Endothelial cell of umbilical vein (primary cell): Measurements from ENCODE around the gene ZNF462. TPM values are rescaled to one million over a fixed set of nuclear protein-coding genes. Genes with fewer than 3 reads are reported as not detected.

Experiments used
- BruUV-seq: library from RNA; stranded (reverse); fragments of 400-500 nt; replicated peaks from 2 replicates; lab custom pipeline; 2021; lab: Mats Ljungman, UMichigan
- CTCF ChIA-PET: fragments of 300-600, 350-600 bp; sonication (Branson Sonifier 250); formaldehyde crosslinking; loops from one replicate; lab custom pipeline; 2021; ENCODE audit warnings: antibody characterized with exemption, inconsistent platforms; lab: Charles Lee
- POLR2A ChIA-PET: fragments of 300-600, 350-600 bp; sonication (Branson Sonifier 250); formaldehyde crosslinking; loops from one replicate; lab custom pipeline; 2021; ENCODE audit warnings: antibody characterized with exemption, inconsistent platforms; lab: Charles Lee
- DNase-seq: peaks from one replicate; pipeline ENCODE4 v3.0.0-alpha.2; 2011; ENCODE audit warnings: low read depth, low spot score
- FAIRE-seq: peaks from 2 replicates; lab custom pipeline; 2011; peaks lifted over from hg19 to GRCh38; lab: Jason Lieb, UNC
- H2AFZ ChIP-seq: 2 replicates; pipeline ENCODE4 v1.6.0; 2012; ENCODE audit warnings: low read depth, low read length, control low read depth, inconsistent platforms
- H3K27ac ChIP-seq: 2 replicates; pipeline ENCODE4 v1.5.1; 2011; ENCODE audit warnings: low read depth, mild to moderate bottlenecking, control low read depth, low read length, moderate library complexity; ENCODE audit not compliant: insufficient read depth
- H3K27me3 ChIP-seq, 2 experiments: 2 replicates each; pipeline versions ENCODE4 v1.6.0 to v1.6.1; 2011; ENCODE audit warnings: low read length in 2 of 2, mixed read lengths in 1 of 2; ENCODE audit not compliant: control insufficient read depth in 2 of 2, insufficient read depth in 2 of 2
- H3K36me3 ChIP-seq, 2 experiments: 2 replicates in 1 of 2; 3 replicates in 1 of 2; pipeline ENCODE4 v1.5.1; 2011; ENCODE audit warnings: low read length in 2 of 2, mild to moderate bottlenecking in 1 of 2, moderate library complexity in 1 of 2; ENCODE audit not compliant: control insufficient read depth in 2 of 2, insufficient read depth in 2 of 2; ENCODE audit errors: extremely low read depth in 1 of 2
- H3K4me1 ChIP-seq: 3 replicates; pipeline ENCODE4 v1.5.1; 2011; ENCODE audit warnings: mild to moderate bottlenecking, low read length; ENCODE audit not compliant: control insufficient read depth, insufficient read depth; ENCODE audit errors: extremely low read depth
- H3K4me2 ChIP-seq: 2 replicates; pipeline ENCODE4 v1.6.1; 2011; ENCODE audit warnings: low read length, control low read depth, mixed read lengths; ENCODE audit not compliant: insufficient read depth
- H3K4me3 ChIP-seq, 3 experiments: fragments of 200-600 bp in 1 of 3; sonication (generic), shearing (Covaris generic) in 1 of 3; replicated peaks in 1 of 3; 2 replicates each; pipeline ENCODE4 v1.5.1; 2011 to 2016; ENCODE audit warnings: control low read depth in 3 of 3, low read length in 3 of 3, mild to moderate bottlenecking in 2 of 3, inconsistent platforms in 1 of 3, low read depth in 1 of 3, moderate library complexity in 1 of 3; ENCODE audit not compliant: insufficient read depth in 1 of 3
- H3K79me2 ChIP-seq: 2 replicates; pipeline ENCODE4 v1.6.0; 2012; ENCODE audit warnings: low read length, inconsistent platforms; ENCODE audit not compliant: control insufficient read depth, insufficient read depth
- H3K9ac ChIP-seq: replicated peaks from 2 replicates; pipeline ENCODE3; 2011; ENCODE audit warnings: low read length, control low read depth; ENCODE audit not compliant: insufficient read depth; ENCODE audit errors: extremely low read depth
- H3K9me1 ChIP-seq: replicated peaks from 3 replicates; pipeline ENCODE4 v1.6.0; 2011; ENCODE audit warnings: mild to moderate bottlenecking, low read length; ENCODE audit not compliant: control insufficient read depth, insufficient read depth; ENCODE audit errors: extremely low read depth
- H3K9me3 ChIP-seq: replicated peaks from 2 replicates; pipeline ENCODE4 v1.5.1; 2012; ENCODE audit warnings: low read length, inconsistent platforms; ENCODE audit not compliant: control insufficient read depth, insufficient read depth
- H4K20me1 ChIP-seq: replicated peaks from 2 replicates; pipeline ENCODE3; 2011; ENCODE audit warnings: mild to moderate bottlenecking, low read length; ENCODE audit not compliant: control insufficient read depth, insufficient read depth; ENCODE audit errors: extremely low read depth
- EZH2 ChIP-seq: IDR thresholded peaks from 2 replicates; pipeline ENCODE4 v1.6.1; 2012; ENCODE audit warnings: borderline replicate concordance, low read depth, mild to moderate bottlenecking, moderate library complexity, low read length, inconsistent platforms; ENCODE audit not compliant: severe bottlenecking
- FOS ChIP-seq: IDR thresholded peaks from 2 replicates; pipeline ENCODE4 v1.6.1; 2011; ENCODE audit warnings: mild to moderate bottlenecking, low read length, moderate library complexity, borderline replicate concordance; ENCODE audit not compliant: insufficient read depth
- GATA2 ChIP-seq: IDR thresholded peaks from 2 replicates; pipeline ENCODE4 v1.7.0; 2011; ENCODE audit warnings: low read depth, mild to moderate bottlenecking, moderate library complexity, mixed read lengths, low read length; ENCODE audit not compliant: insufficient read length, insufficient read depth
- JUN ChIP-seq: IDR thresholded peaks from 2 replicates; pipeline ENCODE4 v1.6.1; 2011; ENCODE audit warnings: borderline replicate concordance, low read depth; ENCODE audit not compliant: insufficient read length, insufficient read depth
- MYC ChIP-seq: IDR thresholded peaks from one replicate; pipeline ENCODE4 v1.6.1; 2011; ENCODE audit warnings: mild to moderate bottlenecking, low read depth, low read length
- POLR2A ChIP-seq: IDR thresholded peaks from 2 replicates; pipeline ENCODE4 v1.6.1; 2012; ENCODE audit warnings: low read depth, mild to moderate bottlenecking, control low read depth, low read length
- POLR2AphosphoS5 ChIP-seq: IDR thresholded peaks from 2 replicates; pipeline ENCODE4 v1.6.1; 2012; ENCODE audit warnings: low read depth, mild to moderate bottlenecking, control low read depth, low read length, moderate library complexity; ENCODE audit not compliant: insufficient read depth
- dilution Hi-C: fragments of 300-500 bp; cut with MboI; formaldehyde crosslinking; loops from one replicate; pipeline ENCODE4 v1.15.0; 2019; ENCODE audit warnings: low sequenced_read_pairs; ENCODE audit not compliant: extremely low pct_ligation_motif_present
- intact Hi-C: fragments of 100-400 bp; cut with micrococcal nuclease; formaldehyde crosslinking; loops from one replicate; pipeline ENCODE4 v1.10.0; 2022
- polyA plus RNA-seq, 4 experiments: library from polyadenylated mRNA; depleted of rRNA in 3 of 4; stranded (reverse) in 3 of 4; unstranded in 1 of 4; fragments of >200 nt; gene quantifications; 2 replicates each; pipeline versions ENCODE4 v1.2.1 to v1.2.3, GENCODE V29; 2011 to 2012; ENCODE audit warnings: missing spikeins in 1 of 4
- total RNA-seq: library from RNA; stranded (reverse); gene quantifications from 2 replicates; pipeline ENCODE4 v1.2.3, GENCODE V29; 2021
- TF ChIP-seq, protein P1 (sequence below): IDR thresholded peaks from 2 replicates; pipeline ENCODE4 v1.6.1; 2011; ENCODE audit not compliant: insufficient read depth, insufficient read length
- TF ChIP-seq, protein P2 (sequence below), 2 donors: IDR thresholded peaks; 1 replicate in 1 of 2; 2 replicates in 1 of 2; pipeline ENCODE4 v1.5.1; 2011; ENCODE audit warnings: low read length in 2 of 2, mild to moderate bottlenecking in 2 of 2, moderate library complexity in 2 of 2, control low read depth in 1 of 2, inconsistent platforms in 1 of 2, low read depth in 1 of 2; ENCODE audit not compliant: insufficient read depth in 1 of 2; ENCODE audit errors: extremely low read depth in 1 of 2

ZNF462 gene
- total and polyA plus RNA-seq, 2 donors (not counting 3 experiments of a cell fraction or from before 2014, with no cell fraction given) = 6.2 to 24.7 TPM

DNA sequence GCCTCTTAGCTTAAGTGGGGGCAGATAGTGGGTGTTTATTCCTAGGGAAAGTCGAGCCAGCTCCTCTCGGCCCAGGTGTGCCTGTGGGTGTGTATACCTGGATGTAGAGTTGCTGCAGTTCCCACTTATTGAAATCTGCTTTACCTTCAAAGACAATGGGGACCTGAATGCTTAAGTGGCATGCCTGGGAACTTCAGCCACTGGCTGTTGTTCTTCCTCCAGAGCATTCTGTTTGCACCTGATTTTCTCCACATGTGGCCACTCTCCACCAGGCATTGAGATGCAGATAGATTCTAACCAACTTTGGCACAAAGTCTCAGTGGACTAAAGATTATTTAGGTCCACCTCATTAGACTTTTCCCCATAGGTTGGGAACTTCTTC lies 186.8 kb downstream of the ZNF462 start:
- no peak for FAIRE-seq
- Histone ChIP-seq H3K9me1 (no peaks in the 10 kb centered on the region), H3K9ac (no peak overlapping the region), H4K20me1 (no peaks in the 10 kb centered on the region), H3K4me2 (no peak overlapping the region), H3K4me3 (no peak overlapping the region), H3K27me3 (no peaks in the 10 kb centered on the region), H3K79me2 (no peaks in the 10 kb centered on the region), H2AFZ (no peak overlapping the region), H3K9me3 (no peaks in the 10 kb centered on the region), H3K27ac (no peak overlapping the region), H3K4me1 (no peaks in the 10 kb centered on the region), H3K36me3 (no peaks in the 10 kb centered on the region)
- ChIA-PET POLR2A (no interaction called here), CTCF (interaction anchor here (0.6 kb wide), 1 partner anchor 10 kb away, joined by 3 read pairs; no protein-coding TSS in a partner anchor)
- intact Hi-C loops (no loop called here), dilution Hi-C loops (no loop called here)
- DNase-seq = no peak
- BruUV-seq = no TSS peak
- TF ChIP-seq EZH2 (no peak), GATA2 (no peak), MYC (no peak), POLR2A (no peak), JUN (no peak), FOS (no peak), POLR2AphosphoS5 (no peak)
- TF ChIP-seq, protein P1, sequence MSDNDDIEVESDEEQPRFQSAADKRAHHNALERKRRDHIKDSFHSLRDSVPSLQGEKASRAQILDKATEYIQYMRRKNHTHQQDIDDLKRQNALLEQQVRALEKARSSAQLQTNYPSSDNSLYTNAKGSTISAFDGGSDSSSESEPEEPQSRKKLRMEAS = no peak
- TF ChIP-seq, protein P2, sequence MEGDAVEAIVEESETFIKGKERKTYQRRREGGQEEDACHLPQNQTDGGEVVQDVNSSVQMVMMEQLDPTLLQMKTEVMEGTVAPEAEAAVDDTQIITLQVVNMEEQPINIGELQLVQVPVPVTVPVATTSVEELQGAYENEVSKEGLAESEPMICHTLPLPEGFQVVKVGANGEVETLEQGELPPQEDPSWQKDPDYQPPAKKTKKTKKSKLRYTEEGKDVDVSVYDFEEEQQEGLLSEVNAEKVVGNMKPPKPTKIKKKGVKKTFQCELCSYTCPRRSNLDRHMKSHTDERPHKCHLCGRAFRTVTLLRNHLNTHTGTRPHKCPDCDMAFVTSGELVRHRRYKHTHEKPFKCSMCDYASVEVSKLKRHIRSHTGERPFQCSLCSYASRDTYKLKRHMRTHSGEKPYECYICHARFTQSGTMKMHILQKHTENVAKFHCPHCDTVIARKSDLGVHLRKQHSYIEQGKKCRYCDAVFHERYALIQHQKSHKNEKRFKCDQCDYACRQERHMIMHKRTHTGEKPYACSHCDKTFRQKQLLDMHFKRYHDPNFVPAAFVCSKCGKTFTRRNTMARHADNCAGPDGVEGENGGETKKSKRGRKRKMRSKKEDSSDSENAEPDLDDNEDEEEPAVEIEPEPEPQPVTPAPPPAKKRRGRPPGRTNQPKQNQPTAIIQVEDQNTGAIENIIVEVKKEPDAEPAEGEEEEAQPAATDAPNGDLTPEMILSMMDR (IDR thresholded peaks at IDR 0.05; ENCODE audit: extremely low read depth in 1 of 2, insufficient read depth in 1 of 2, low read depth in 1 of 2, low read length in 2 of 2) = no peak
